RWPE2 (cell line): ENCODE results near the gene HLA-DMB.

ENCODE experiments used
- ATAC-seq: fragments of 200-7000 bp; cut with Tn5 transposase; 3 replicates; pipeline ENCODE4 v1.9.1; 2021; ENCODE audit warnings: low read depth
- DNase-seq: peaks from one replicate; pipeline ENCODE4 v3.0.0-alpha.2; 2020; ENCODE audit warnings: low spot score
- H3K27ac ChIP-seq: fragments of 450-650 bp; 2 replicates; pipeline ENCODE4 v1.5.1; 2017; ENCODE audit warnings: mild to moderate bottlenecking; ENCODE audit not compliant: poor library complexity, severe bottlenecking
- H3K27me3 ChIP-seq: fragments of 250-450 bp; sonication (Bioruptor Pico); 2 replicates; pipeline ENCODE4 v1.5.1; 2021; ENCODE audit warnings: mild to moderate bottlenecking, moderate library complexity; ENCODE audit not compliant: insufficient read depth, poor library complexity, severe bottlenecking
- H3K36me3 ChIP-seq: fragments of 250-450 bp; sonication (Bioruptor Pico); 2 replicates; pipeline ENCODE4 v1.5.1; 2020; ENCODE audit warnings: low read depth, mild to moderate bottlenecking, moderate library complexity
- H3K4me1 ChIP-seq: fragments of 250-450 bp; sonication (Bioruptor Pico); 2 replicates; pipeline ENCODE4 v1.5.1; 2021; ENCODE audit warnings: mild to moderate bottlenecking, moderate library complexity; ENCODE audit not compliant: insufficient read depth, poor library complexity, severe bottlenecking
- H3K4me3 ChIP-seq: fragments of 250-450 bp; sonication (Bioruptor Pico); 2 replicates; pipeline ENCODE4 v1.5.1; 2021; ENCODE audit warnings: mild to moderate bottlenecking, moderate library complexity; ENCODE audit not compliant: severe bottlenecking
- H3K9me3 ChIP-seq: fragments of 250-450 bp; sonication (Bioruptor Pico); 2 replicates; pipeline ENCODE4 v1.5.1; 2021; ENCODE audit warnings: mild to moderate bottlenecking, moderate library complexity; ENCODE audit not compliant: severe bottlenecking
- TF ChIP-seq, protein P1 (sequence below): fragments of 450-650 bp; IDR thresholded peaks from one replicate; pipeline ENCODE4 v1.5.1; 2017; ENCODE audit warnings: mild to moderate bottlenecking, moderate library complexity; ENCODE audit not compliant: poor library complexity, severe bottlenecking

The HLA-DMB gene

DNA sequence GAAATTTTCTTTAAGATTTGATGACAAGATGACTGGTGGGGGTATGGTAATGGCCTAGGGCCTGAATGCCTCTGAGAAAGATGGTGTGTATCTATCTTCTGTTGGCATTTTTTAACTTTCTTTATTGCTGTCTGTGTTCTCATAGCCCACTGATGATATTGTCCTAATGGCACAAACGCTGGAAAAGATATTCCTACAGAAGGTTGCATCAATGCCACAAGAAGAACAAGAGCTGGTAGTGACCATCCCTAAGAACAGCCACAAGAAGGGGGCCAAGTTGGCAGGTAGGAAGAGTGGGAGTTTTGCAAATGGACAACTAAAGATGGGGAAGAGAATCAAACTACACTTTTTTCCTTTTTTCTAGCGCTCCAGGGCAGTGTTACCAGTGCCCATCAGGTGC is 35.1 kb upstream of the HLA-DMB start:
- no peaks in the 10 kb centered on the region for H3K9me3 ChIP-seq
- no peaks in the 10 kb centered on the region for H3K4me1 ChIP-seq
- H3K4me3 ChIP-seq: no peak overlapping the region
- peak overlapping the region; percentile 13 for H3K27ac ChIP-seq
- no peak for DNase-seq
- peaks cover 94% of the 10 kb centered on the region for H3K36me3 ChIP-seq
- no peak for ATAC-seq
- H3K27me3 ChIP-seq: no peaks in the 10 kb centered on the region
- TF ChIP-seq, protein P1, sequence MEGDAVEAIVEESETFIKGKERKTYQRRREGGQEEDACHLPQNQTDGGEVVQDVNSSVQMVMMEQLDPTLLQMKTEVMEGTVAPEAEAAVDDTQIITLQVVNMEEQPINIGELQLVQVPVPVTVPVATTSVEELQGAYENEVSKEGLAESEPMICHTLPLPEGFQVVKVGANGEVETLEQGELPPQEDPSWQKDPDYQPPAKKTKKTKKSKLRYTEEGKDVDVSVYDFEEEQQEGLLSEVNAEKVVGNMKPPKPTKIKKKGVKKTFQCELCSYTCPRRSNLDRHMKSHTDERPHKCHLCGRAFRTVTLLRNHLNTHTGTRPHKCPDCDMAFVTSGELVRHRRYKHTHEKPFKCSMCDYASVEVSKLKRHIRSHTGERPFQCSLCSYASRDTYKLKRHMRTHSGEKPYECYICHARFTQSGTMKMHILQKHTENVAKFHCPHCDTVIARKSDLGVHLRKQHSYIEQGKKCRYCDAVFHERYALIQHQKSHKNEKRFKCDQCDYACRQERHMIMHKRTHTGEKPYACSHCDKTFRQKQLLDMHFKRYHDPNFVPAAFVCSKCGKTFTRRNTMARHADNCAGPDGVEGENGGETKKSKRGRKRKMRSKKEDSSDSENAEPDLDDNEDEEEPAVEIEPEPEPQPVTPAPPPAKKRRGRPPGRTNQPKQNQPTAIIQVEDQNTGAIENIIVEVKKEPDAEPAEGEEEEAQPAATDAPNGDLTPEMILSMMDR: no peak

DNA sequence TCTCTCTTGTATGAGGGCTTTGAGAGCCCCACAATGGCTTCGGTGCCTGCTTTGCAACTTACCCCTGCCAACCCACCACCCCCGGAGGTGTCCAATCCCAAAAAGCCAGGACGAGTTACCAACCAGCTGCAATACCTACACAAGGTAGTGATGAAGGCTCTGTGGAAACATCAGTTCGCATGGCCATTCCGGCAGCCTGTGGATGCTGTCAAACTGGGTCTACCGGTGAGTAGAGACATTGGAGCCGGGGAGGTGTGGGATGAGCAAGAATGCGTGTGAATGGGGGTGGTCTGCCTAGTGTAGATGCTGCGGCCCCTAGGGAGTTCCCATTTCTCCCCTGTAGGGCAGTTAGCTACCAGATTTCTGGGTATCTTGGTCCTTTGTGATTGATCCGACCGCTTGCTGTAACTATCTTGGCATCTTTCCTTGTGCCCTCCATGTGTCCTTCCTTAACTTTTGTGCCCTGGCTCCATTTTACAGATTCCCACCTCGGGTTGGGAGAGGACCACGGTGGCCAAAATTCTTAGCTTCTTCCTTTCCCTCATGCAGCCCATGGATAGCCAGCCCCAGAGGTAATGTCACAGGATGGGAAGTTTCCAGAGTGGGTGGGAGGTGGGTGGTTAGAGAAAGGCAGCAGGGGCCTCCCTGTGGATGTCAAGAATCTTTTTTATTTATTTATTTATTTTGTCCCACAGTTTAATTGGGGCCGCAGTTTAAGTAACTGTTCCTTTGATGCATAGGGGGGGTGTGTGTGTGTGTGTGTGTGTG is 33.9 kb upstream of the HLA-DMB start:
- no peak for DNase-seq
- H3K4me1 ChIP-seq: no peaks in the 10 kb centered on the region
- peak overlapping the region; percentile 60 for H3K4me3 ChIP-seq
- no peaks in the 10 kb centered on the region for H3K27me3 ChIP-seq
- H3K27ac ChIP-seq: peak overlapping the region; percentile 99
- no peaks in the 10 kb centered on the region for H3K9me3 ChIP-seq
- no peak for ATAC-seq
- TF ChIP-seq, protein P1: no peak
- H3K36me3 ChIP-seq: peaks cover 85% of the 10 kb centered on the region

DNA sequence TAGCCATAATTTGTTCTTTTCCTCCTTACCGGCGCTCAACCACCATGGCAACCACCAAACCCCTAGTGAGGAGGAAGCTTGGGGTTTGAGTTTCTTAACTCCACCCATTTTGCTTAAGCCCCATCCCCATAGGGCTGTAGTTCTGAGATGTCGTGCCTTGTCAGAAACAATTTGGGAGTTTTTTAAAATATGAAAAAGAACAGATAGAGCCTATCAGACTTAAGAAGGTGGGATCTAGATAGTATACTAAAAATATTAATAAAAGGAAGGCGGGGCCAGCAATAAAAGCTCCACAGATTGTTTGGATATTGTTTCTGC is 33.1 kb upstream of the HLA-DMB start:
- DNase-seq: no peak
- H3K36me3 ChIP-seq: peaks cover 83% of the 10 kb centered on the region

DNA sequence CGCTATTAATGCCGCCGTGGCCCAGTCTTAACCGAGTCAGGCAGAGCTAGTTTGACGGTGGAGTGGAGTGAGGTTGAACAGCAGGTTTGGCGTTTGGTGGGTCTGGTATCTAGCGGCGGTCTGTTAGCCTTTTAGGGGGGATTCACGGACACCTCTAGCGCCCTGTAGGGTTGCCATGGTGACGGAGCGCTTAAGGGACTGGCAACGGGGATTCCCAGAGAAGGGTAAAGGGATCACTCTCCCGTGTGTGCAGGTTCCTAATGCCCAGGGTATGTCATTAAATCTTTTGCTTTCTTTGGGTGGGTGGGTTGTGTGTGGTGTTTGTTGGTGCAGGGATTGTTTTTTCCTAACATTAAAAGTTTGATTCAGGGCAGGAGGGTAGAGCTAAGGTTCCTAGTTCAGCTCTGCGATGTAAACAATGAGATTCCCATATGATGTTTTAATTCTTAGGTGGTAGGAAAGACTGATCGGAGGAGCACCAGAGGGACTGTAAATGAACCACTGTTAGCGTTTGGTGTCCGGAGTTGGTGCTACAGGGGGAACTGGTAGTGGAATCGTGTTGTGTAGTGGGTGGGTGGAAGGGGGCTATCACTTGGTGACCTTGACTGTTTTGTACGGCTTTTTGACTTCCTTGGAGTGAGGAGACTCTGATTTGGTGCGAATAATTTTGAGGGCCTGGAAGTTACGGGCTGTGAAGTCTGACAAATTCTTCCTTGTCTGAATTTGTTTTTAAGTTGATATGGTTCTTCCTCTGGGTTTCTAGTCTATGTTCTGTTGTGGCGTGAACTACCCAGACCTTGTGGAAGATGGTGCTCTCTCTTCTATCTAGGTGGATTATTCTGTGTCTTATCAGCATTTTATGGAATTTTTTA is 32.6 kb upstream of the HLA-DMB start:
- H3K4me1 ChIP-seq: no peaks in the 10 kb centered on the region
- TF ChIP-seq, protein P1: no peak
- ATAC-seq (no peak), DNase-seq (no peak)
- no peaks in the 10 kb centered on the region for H3K27me3 ChIP-seq
- H3K9me3 ChIP-seq: no peaks in the 10 kb centered on the region
- peak overlapping the region; percentile 99 for H3K27ac ChIP-seq
- peak overlapping the region; percentile 60 for H3K4me3 ChIP-seq
- H3K36me3 ChIP-seq: peaks cover 77% of the 10 kb centered on the region

More for the DNA sequence above, 33.1 kb upstream of the HLA-DMB start:
- H3K4me3 ChIP-seq: peak overlapping the region; percentile 60
- no peak for ATAC-seq
- H3K27ac ChIP-seq: peak overlapping the region; percentile 99
- TF ChIP-seq, protein P1: no peak
- H3K9me3 ChIP-seq: no peaks in the 10 kb centered on the region
- H3K27me3 ChIP-seq: no peaks in the 10 kb centered on the region
- no peaks in the 10 kb centered on the region for H3K4me1 ChIP-seq
